Peyer's patch (tissue), 4 donors: ENCODE data around the gene AGBL2.

Source experiments
- CTCF ChIP-seq, 6 experiments: fragments of 450-650 bp in 4 of 6; fragments of 200-600 bp in 2 of 6; sonication (generic) in 1 of 6; IDR thresholded peaks; one replicate each; pipeline ENCODE4 v1.5.1; 2017 to 2019; ENCODE audit warnings: antibody characterized with exemption in 6 of 6, mild to moderate bottlenecking in 3 of 6, moderate library complexity in 1 of 6
- POLR2A ChIP-seq, 2 donors: fragments of 450-650 bp; IDR thresholded peaks; one replicate each; pipeline ENCODE4 v1.5.1; 2017; ENCODE audit warnings: antibody characterized with exemption in 2 of 2, mild to moderate bottlenecking in 2 of 2, moderate library complexity in 2 of 2

GRCh38 chr11:47750725-47751124 is 35.6 kb upstream of the AGBL2 start:
- TF ChIP-seq CTCF (IDR thresholded peaks at IDR 0.05) = no peak
- TF ChIP-seq POLR2A (IDR thresholded peaks at IDR 0.05) = no peak
